ENCODE results near the gene FGD5.

DNA sequence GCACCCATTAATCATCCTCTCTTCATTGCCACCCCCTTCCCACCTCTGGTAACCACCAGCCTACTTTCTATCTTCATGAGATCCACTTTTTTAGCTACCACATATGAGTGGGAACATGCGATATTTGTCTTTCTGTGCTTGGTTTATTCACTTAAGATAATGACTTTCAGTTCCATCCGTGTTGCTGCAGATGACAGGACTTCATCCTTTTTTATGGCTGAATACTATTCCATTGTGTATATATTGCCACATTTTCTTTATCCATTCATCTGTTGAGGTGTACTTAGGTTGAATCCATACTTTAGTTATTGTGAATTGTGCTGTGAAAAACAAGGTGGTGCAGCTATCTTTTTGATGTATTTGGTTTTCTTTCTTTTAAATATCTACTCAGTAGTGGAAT, 75.3 kb downstream of the FGD5 start:
- no peak for TF ChIP-seq EZH2 (IDR thresholded peaks at IDR 0.05; ENCODE audit: borderline replicate concordance, low read length)
- TF ChIP-seq, protein P1, sequence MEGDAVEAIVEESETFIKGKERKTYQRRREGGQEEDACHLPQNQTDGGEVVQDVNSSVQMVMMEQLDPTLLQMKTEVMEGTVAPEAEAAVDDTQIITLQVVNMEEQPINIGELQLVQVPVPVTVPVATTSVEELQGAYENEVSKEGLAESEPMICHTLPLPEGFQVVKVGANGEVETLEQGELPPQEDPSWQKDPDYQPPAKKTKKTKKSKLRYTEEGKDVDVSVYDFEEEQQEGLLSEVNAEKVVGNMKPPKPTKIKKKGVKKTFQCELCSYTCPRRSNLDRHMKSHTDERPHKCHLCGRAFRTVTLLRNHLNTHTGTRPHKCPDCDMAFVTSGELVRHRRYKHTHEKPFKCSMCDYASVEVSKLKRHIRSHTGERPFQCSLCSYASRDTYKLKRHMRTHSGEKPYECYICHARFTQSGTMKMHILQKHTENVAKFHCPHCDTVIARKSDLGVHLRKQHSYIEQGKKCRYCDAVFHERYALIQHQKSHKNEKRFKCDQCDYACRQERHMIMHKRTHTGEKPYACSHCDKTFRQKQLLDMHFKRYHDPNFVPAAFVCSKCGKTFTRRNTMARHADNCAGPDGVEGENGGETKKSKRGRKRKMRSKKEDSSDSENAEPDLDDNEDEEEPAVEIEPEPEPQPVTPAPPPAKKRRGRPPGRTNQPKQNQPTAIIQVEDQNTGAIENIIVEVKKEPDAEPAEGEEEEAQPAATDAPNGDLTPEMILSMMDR (IDR thresholded peaks at IDR 0.05; ENCODE audit: low read length) = no peak
